Naive thymus-derived CD8-positive, alpha-beta T cell (primary cell): Measurements from ENCODE around the gene RAD54L. TPM values are rescaled to one million over a fixed set of nuclear protein-coding genes. Genes with fewer than 3 reads are reported as not detected.
A peak's percentile ranks its signal among the peaks of the same experiment; 100 is the strongest.
"Not testable (repeated sequence)": the region's sequence is repeated elsewhere in the genome, so short reads cannot be mapped to it uniquely, and the experiment has no call there.

ENCODE experiments used
- ATAC-seq, 2 donors: fragments of 150-1000 bp; cut with Tn5 transposase in 1 of 2; sonication (Bioruptor Pico), chemical (Tn5 transposase) in 1 of 2; 1 replicate in 1 of 2; 2 replicates in 1 of 2; pipeline ENCODE4 v1.10.0; 2021; ENCODE audit warnings: mild to moderate bottlenecking in 2 of 2, moderate library complexity in 2 of 2
- POLR2A ChIA-PET: fragments of 350-600 bp; sonication (Branson Sonifier 250); formaldehyde crosslinking; loops from one replicate; lab custom pipeline; 2021; ENCODE audit warnings: antibody characterized with exemption; lab: Charles Lee
- DNase-seq, 10 donors: peaks; one replicate each; pipeline versions ENCODE4 v3.0.0 to v3.0.0-alpha.2; 2020 to 2022
- H3K27ac Mint-ChIP-seq, 10 donors: one replicate each; pipeline ENCODE4 v1.8.0; 2020 to 2022; ENCODE audit warnings: mild to moderate bottlenecking in 10 of 10, mixed read lengths in 10 of 10, moderate library complexity in 4 of 10, inconsistent platforms in 1 of 10
- H3K27me3 Mint-ChIP-seq, 5 donors: one replicate each; pipeline ENCODE4 v1.8.0; 2021 to 2022; ENCODE audit warnings: mixed read lengths in 5 of 5
- H3K36me3 Mint-ChIP-seq, 3 donors: one replicate each; pipeline ENCODE4 v1.8.0; 2020 to 2022; ENCODE audit warnings: mixed read lengths in 3 of 3, mild to moderate bottlenecking in 2 of 3, inconsistent platforms in 1 of 3
- H3K4me1 Mint-ChIP-seq, 4 donors: one replicate each; pipeline ENCODE4 v1.8.0; 2021 to 2022; ENCODE audit warnings: mixed read lengths in 4 of 4
- H3K4me3 Mint-ChIP-seq, 10 donors: one replicate each; pipeline ENCODE4 v1.8.0; 2020 to 2022; ENCODE audit warnings: mild to moderate bottlenecking in 10 of 10, mixed read lengths in 10 of 10, moderate library complexity in 6 of 10, inconsistent platforms in 1 of 10
- H3K9me3 Mint-ChIP-seq, 9 donors: one replicate each; pipeline ENCODE4 v1.8.0; 2020 to 2022; ENCODE audit warnings: mixed read lengths in 9 of 9, mild to moderate bottlenecking in 3 of 9, inconsistent platforms in 1 of 9, moderate library complexity in 1 of 9
- polyA plus RNA-seq, 3 donors: library from polyadenylated mRNA; unstranded; fragments of 300-500 nt; fragmentation: Illumina TruSeq; gene quantifications; one replicate each; pipeline ENCODE4 v1.2.3, GENCODE V29; 2021
- total RNA-seq, 8 experiments: library from RNA in 2 of 8; stranded (reverse) in 2 of 8; gene quantifications; one replicate each; pipeline ENCODE4 v1.2.3 and lab custom pipeline; 2021 to 2026

RAD54L gene
- total and polyA plus RNA-seq, 5 experiments from 2014 or later = 0.27 to 1.0 (median 0.80) TPM; not detected in 2

GRCh38 chr1:46244656-46245371 lies 2.7 kb upstream of the RAD54L start:
- Mint-ChIP-seq H3K4me3 (no peak overlapping the region), H3K4me1 (peaks cover 8 to 21% (median 19%) of the 10 kb centered on the region in 4 donors), H3K36me3 (no peaks in the 10 kb centered on the region), H3K27me3 (no peaks in the 10 kb centered on the region), H3K9me3 (no peaks in the 10 kb centered on the region), H3K27ac (no peak overlapping the region)
- POLR2A ChIA-PET = interaction anchor here (1.0 to 1.4 kb wide), 2 partner anchors 22 to 58 kb away, joined by 3 to 5 read pairs; no protein-coding TSS in a partner anchor
- peak in 3 of 10 donors; percentile 19 to 43 (median 29) for DNase-seq
- ATAC-seq = no peak

- not testable (repeated sequence) for ATAC-seq, DNase-seq, H3K9me3 Mint-ChIP-seq, H3K36me3 Mint-ChIP-seq, H3K27me3 Mint-ChIP-seq, H3K27ac Mint-ChIP-seq
- Mint-ChIP-seq H3K4me3 (peak overlapping the region in 7 of 10 donors; percentile 82 to 95 (median 90)), H3K4me1 (peaks cover 8 to 21% (median 19%) of the 10 kb centered on the region in 4 donors)
- POLR2A ChIA-PET = interaction anchor here (0.9 to 2.8 kb wide), 4 partner anchors 47 to 94 kb away, joined by 3 to 29 read pairs (median 7); partner anchors contain the start of genes LRRC41, NSUN4, POMGNT1 and UQCRH
Observed at GRCh38 chr1:46246136-46246535, 1.4 kb upstream of the RAD54L start.

- Mint-ChIP-seq H3K27ac (peak overlapping the region; percentile 71 to 94 (median 86)), H3K27me3 (no peaks in the 10 kb centered on the region), H3K4me1 (peaks cover 8 to 21% (median 19%) of the 10 kb centered on the region in 4 donors), H3K36me3 (no peaks in the 10 kb centered on the region), H3K9me3 (no peaks in the 10 kb centered on the region), H3K4me3 (peak overlapping the region; percentile 82 to 96 (median 92))
- POLR2A ChIA-PET = interaction anchor here (0.5 to 2.8 kb wide), 4 partner anchors 56 to 696 kb away, joined by 3 to 29 read pairs (median 8); partner anchors contain the start of genes AKR1A1, LRRC41, NSUN4 and UQCRH
- ATAC-seq (peak; percentile 34 to 67), DNase-seq (peak in 8 of 10 donors; percentile 11 to 76 (median 47))
Observed at GRCh38 chr1:46246548-46247435, 771 bp upstream of the RAD54L start.

DNA sequence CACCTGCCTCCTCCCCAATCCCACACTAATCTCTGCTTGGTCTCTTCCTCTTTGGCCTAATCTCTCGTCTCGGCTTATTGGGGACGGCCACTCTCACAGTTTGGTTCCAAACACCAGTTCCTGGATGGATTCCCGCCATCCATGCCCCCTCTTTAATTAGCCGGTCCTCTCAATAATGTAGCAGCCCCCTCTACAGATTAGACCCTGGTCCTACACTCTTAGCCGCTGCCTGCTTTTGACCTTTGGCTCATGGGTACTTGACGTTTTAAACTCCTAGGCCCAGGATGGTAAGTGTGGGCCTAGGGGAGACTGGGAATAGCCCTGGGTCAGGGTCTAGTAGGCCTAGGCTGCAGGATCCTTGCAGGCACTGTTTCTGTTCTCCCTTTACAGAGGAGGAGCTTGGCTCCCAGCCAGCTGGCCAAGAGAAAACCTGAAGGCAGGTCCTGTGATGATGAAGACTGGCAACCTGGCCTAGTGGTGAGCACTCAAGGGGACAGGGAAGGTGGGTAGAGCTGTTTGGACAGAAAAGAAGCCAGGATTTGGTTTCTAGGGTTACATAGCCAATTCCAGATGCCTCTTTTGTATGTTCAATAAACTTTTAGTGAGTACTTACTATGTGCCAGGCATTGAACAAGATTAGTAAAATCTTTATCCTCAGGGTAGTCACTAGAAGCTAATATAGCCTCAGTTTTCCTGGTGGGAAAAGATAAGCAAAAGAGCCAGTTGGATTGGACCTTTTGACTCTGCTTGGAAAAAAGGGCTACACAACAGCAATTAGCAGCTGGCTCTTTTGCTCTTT lies 758 bp downstream of the RAD54L start:
- no peaks in the 10 kb centered on the region for H3K27me3 Mint-ChIP-seq
- DNase-seq = peak in 6 of 10 donors; percentile 6 to 65 (median 11)
- no peaks in the 10 kb centered on the region for H3K9me3 Mint-ChIP-seq
- no peak for ATAC-seq
- POLR2A ChIA-PET = interaction anchor here (1.3 to 2.8 kb wide), 2 partner anchors 11 to 55 kb away, joined by 4 to 29 read pairs; partner anchors contain the start of genes LRRC41 and UQCRH
- H3K4me1 Mint-ChIP-seq = peaks cover 8 to 21% (median 19%) of the 10 kb centered on the region in 4 donors
- H3K36me3 Mint-ChIP-seq = no peaks in the 10 kb centered on the region
- H3K4me3 Mint-ChIP-seq = peak overlapping the region; percentile 74 to 95 (median 88)
- H3K27ac Mint-ChIP-seq = peak overlapping the region in 7 of 10 donors; percentile 58 to 88 (median 65)

DNA sequence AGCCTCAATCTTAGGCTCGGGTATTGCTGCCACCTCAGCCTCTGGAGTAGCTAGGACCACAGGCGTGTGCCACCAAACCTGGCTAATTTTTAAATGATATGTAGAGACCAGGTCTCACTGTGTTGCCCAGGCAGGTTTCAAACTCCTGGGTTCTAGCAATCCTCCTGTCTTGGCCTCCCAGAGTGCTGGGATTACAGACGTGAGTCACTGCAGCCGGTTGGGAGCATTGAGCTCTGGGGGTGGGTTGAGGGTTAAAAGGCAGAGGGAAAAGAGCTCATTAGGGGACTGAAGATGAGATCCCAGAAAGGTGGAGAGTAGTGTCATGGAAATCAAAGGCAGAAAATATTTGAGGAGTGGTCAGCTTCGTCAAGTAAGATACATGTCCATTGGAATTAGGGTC lies 7.1 kb downstream of the RAD54L start:
- no peaks in the 10 kb centered on the region for H3K27me3 Mint-ChIP-seq
- ATAC-seq (no peak), DNase-seq (no peak)
- no peak overlapping the region for H3K4me3 Mint-ChIP-seq
- no peaks in the 10 kb centered on the region for H3K9me3 Mint-ChIP-seq
- no peaks in the 10 kb centered on the region for H3K36me3 Mint-ChIP-seq
- no peak overlapping the region for H3K27ac Mint-ChIP-seq
- H3K4me1 Mint-ChIP-seq = no peaks in the 10 kb centered on the region
- POLR2A ChIA-PET = interaction anchor here (0.6 kb wide), 1 partner anchor 39 kb away, joined by 3 read pairs; no protein-coding TSS in a partner anchor

DNA sequence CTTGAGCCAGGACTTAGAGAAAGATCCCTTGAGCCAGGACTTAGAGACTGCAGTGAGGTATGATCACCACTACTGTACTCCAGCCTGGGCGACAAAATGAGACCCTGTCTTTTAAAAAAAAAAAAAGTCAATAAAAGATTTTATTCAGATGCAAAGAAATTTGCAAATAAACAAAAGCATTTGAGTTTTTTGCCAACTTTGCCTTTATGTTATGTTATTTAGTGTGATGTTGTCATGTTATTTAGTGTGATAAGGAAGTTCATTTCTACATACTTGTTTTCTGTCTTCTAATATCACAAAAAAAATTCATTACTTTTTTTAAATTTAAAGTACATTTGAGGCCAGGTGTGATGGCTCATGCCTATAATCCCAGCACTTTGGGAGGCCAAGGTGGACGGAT lies 9.0 kb downstream of the RAD54L start:
- DNase-seq = no peak
- H3K9me3 Mint-ChIP-seq = no peaks in the 10 kb centered on the region
- no peaks in the 10 kb centered on the region for H3K36me3 Mint-ChIP-seq
- H3K4me3 Mint-ChIP-seq = no peak overlapping the region
- no peaks in the 10 kb centered on the region for H3K27me3 Mint-ChIP-seq
- POLR2A ChIA-PET = no interaction called here
- no peaks in the 10 kb centered on the region for H3K4me1 Mint-ChIP-seq
- no peak for ATAC-seq
- H3K27ac Mint-ChIP-seq = no peak overlapping the region

- Mint-ChIP-seq H3K27me3 (no peaks in the 10 kb centered on the region), H3K36me3 (peaks cover 0 to 4% (median 0%) of the 10 kb centered on the region in 3 donors), H3K27ac (no peak overlapping the region), H3K4me3 (no peak overlapping the region), H3K4me1 (no peaks in the 10 kb centered on the region), H3K9me3 (no peaks in the 10 kb centered on the region)
- ATAC-seq = no peak
- no peak for DNase-seq
- POLR2A ChIA-PET = no interaction called here
Observed at GRCh38 chr1:46262508-46262907, 14.9 kb downstream of the RAD54L start.

- H3K9me3 Mint-ChIP-seq = no peaks in the 10 kb centered on the region
- no peak for DNase-seq
- ATAC-seq = no peak
- H3K36me3 Mint-ChIP-seq = peaks cover 0 to 4% (median 0%) of the 10 kb centered on the region in 3 donors
- no peak overlapping the region for H3K27ac Mint-ChIP-seq
- POLR2A ChIA-PET = no interaction called here
- no peaks in the 10 kb centered on the region for H3K4me1 Mint-ChIP-seq
- no peak overlapping the region for H3K4me3 Mint-ChIP-seq
- H3K27me3 Mint-ChIP-seq = no peaks in the 10 kb centered on the region
Observed at GRCh38 chr1:46263146-46263545, 15.6 kb downstream of the RAD54L start.

- ATAC-seq = no peak
- Mint-ChIP-seq H3K27me3 (no peaks in the 10 kb centered on the region), H3K4me1 (no peaks in the 10 kb centered on the region), H3K9me3 (no peaks in the 10 kb centered on the region), H3K4me3 (no peak overlapping the region), H3K36me3 (peaks cover 0 to 4% (median 0%) of the 10 kb centered on the region in 3 donors), H3K27ac (no peak overlapping the region)
- no peak for DNase-seq
- POLR2A ChIA-PET = no interaction called here
Observed at GRCh38 chr1:46268578-46268977, 21.0 kb downstream of the RAD54L start.

- Mint-ChIP-seq H3K27ac (peak overlapping the region in 3 of 10 donors; percentile 24 to 63 (median 28)), H3K9me3 (no peaks in the 10 kb centered on the region), H3K4me3 (no peak overlapping the region), H3K4me1 (peaks cover 0 to 7% (median 0%) of the 10 kb centered on the region in 4 donors), H3K36me3 (peaks cover 0 to 12% (median 0%) of the 10 kb centered on the region in 3 donors), H3K27me3 (no peaks in the 10 kb centered on the region)
- no peak for DNase-seq
- no peak for ATAC-seq
- POLR2A ChIA-PET = interaction anchor here (0.6 to 1.6 kb wide), 2 partner anchors 10 to 31 kb away, joined by 3 to 4 read pairs; no protein-coding TSS in a partner anchor
Observed at GRCh38 chr1:46274225-46275029, 26.9 kb downstream of the RAD54L start.

- ATAC-seq (no peak), DNase-seq (no peak)
- no peak overlapping the region for H3K4me3 Mint-ChIP-seq
- no peaks in the 10 kb centered on the region for H3K9me3 Mint-ChIP-seq
- peak overlapping the region in 2 of 10 donors; percentile 24 to 63 for H3K27ac Mint-ChIP-seq
- peaks cover 0 to 7% (median 0%) of the 10 kb centered on the region in 4 donors for H3K4me1 Mint-ChIP-seq
- no peaks in the 10 kb centered on the region for H3K27me3 Mint-ChIP-seq
- H3K36me3 Mint-ChIP-seq = peaks cover 0 to 15% (median 0%) of the 10 kb centered on the region in 3 donors
- POLR2A ChIA-PET = interaction anchor here (1.6 kb wide), 1 partner anchor 9 kb away, joined by 4 read pairs; no protein-coding TSS in a partner anchor
Observed at GRCh38 chr1:46275030-46275337, 27.4 kb downstream of the RAD54L start.
